GM21390 (cell line): ENCODE results near the gene PAX2.

Experiments used
- ATAC-seq: cut with Tn5 transposase; IDR thresholded peaks from one replicate; pipeline ENCODE4 v1.9.1; 2021; ENCODE audit not compliant: unreplicated experiment

PAX2 gene

GRCh38 chr10:100723770-100724530 is 21.4 kb upstream of the PAX2 start:
- ATAC-seq: no peak

GRCh38 chr10:100724531-100725027 is 20.8 kb upstream of the PAX2 start:
- no peak for ATAC-seq

- no peak for ATAC-seq
Observed at GRCh38 chr10:100725071-100725471, 20.3 kb upstream of the PAX2 start.

GRCh38 chr10:100725869-100726426 is 19.4 kb upstream of the PAX2 start:
- no peak for ATAC-seq

GRCh38 chr10:100727808-100728207 is 17.6 kb upstream of the PAX2 start:
- no peak for ATAC-seq

- no peak for ATAC-seq
Observed at GRCh38 chr10:100728928-100729861, 16.2 kb upstream of the PAX2 start.

GRCh38 chr10:100729862-100730724 is 15.3 kb upstream of the PAX2 start:
- ATAC-seq: no peak

- no peak for ATAC-seq
Observed at GRCh38 chr10:100730725-100731406, 14.5 kb upstream of the PAX2 start.

- ATAC-seq: no peak
Observed at GRCh38 chr10:100731407-100732240, 13.8 kb upstream of the PAX2 start.

GRCh38 chr10:100732241-100732596 is 13.2 kb upstream of the PAX2 start:
- ATAC-seq: no peak

- no peak for ATAC-seq
Observed at GRCh38 chr10:100733329-100733728, 12.1 kb upstream of the PAX2 start.

GRCh38 chr10:100734295-100735086 is 10.9 kb upstream of the PAX2 start:
- no peak for ATAC-seq

GRCh38 chr10:100735087-100735336 is 10.4 kb upstream of the PAX2 start:
- ATAC-seq: no peak

GRCh38 chr10:100735337-100736143 is 9.8 kb upstream of the PAX2 start:
- ATAC-seq: no peak

- ATAC-seq: no peak
Observed at GRCh38 chr10:100736144-100736808, 9.1 kb upstream of the PAX2 start.

- ATAC-seq: no peak
Observed at GRCh38 chr10:100736809-100737354, 8.5 kb upstream of the PAX2 start.
